HG03565 (cell line): ENCODE results near the gene NRCAM.
A peak's percentile ranks its signal among the peaks of the same experiment; 100 is the strongest.
"Not testable (repeated sequence)": the region's sequence is repeated elsewhere in the genome, so short reads cannot be mapped to it uniquely, and the experiment has no call there.

Experiments
- ATAC-seq: cut with Tn5 transposase; IDR thresholded peaks from one replicate; pipeline ENCODE4 v1.9.1; 2021; ENCODE audit warnings: mild to moderate bottlenecking, moderate library complexity; ENCODE audit not compliant: unreplicated experiment

NRCAM gene

DNA sequence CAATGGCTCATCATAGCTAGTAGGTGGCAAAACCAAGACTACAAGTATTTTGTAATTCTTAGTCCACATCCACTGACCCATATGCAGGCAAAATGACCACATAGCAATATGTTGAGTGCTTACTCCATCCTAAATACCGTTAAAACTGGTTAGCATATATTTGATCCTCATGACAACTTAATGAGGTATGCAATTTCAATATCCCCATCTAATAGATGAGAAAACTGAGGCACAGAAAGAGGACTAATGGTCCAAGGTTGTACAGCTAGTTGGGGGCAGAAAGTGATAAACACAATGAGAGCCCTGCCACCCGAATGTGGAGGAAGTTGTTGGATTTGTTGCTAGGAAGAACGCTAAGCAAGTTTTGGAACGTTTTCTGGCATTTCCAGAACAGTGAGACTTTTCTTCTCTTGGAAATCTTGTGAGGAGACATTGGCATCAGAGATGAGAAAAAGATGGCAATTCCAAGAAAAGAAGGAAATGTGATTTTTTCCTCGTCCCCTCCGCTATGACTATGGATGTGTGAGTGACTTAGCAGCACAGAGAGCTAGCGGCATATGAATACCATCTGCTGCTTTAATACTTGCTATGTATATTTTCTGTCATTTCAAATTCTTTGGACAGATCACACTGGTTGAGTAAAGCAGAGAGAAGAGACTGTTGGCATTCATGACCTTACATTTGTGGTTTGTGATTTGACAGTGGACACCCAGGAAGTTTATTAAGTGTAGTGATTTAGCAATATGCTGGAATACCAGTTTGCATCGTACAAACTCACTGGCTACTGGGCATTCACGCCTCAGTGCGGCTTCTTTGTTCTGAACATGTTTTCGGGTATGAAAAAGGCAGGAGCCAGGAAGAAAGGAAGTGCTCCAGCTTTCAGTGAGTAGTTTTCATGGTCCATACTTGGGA lies 51.5 kb downstream of the NRCAM start:
- ATAC-seq: no peak

DNA sequence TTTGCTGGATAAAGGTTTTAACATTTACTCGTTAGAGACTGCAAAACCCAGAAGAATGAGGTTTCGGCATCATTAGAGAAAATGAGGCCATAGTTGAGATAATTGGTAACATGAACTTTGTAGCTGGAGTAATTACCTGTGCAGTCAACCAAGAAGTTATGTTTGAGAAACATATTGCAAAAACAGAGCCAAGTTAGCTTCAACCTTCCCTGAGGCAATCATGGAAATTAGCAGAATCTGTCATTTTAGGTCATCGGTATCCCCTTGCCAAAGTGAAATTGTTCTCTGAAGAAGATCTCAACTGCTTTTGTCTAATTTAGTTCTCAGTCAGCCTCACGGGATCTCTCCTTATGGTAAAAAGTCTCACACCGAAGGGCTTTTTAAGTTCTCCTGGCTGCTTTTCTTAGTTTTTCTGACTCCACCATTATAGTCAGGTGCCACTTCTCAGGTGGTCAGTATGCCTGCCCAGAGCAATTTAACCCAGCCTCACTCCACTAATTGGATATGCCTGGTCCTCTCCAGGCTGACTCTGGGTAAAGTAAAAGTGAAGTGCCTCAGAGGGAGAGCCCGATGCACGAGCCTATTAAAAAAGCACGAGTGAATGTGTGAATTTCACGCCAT lies 52.5 kb downstream of the NRCAM start:
- no peak for ATAC-seq

DNA sequence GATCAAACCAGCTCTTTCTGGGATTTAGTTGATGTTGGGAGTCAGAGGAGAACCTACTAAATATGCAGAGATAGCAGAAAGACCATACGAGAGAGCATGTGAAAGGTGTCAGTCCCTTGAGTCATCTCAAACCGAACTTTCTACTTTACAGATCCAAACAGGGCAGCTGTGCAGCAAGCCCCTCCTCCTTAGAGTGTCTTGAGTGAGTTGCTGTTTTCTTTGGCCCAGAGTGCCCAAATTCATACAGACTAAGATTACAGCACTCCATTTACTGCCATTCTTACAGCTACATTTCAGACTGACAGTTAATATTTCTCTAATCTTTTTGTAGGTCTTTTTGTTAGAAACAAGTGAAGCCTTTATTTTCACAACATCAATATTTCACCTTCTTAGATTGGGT lies 53.4 kb downstream of the NRCAM start:
- ATAC-seq: peak; percentile 72

DNA sequence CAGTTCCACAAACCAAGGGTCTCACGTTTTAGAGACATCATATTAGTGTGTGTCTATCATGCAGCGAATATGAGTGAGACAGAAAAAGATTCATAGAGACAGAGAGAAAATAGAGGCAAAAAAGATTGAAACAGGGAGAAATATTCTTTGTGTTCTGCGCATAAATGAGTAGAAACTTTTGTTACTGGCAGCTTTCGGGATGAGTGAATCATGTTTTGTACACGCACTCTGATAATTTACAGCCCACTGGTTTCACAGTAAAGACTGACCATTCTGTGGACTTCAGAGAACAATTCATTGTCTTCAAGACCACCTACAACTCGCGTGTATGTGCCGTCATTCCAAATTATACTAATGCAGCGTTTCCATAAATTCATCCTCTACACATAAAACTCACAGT lies 60.2 kb downstream of the NRCAM start:
- ATAC-seq: no peak

DNA sequence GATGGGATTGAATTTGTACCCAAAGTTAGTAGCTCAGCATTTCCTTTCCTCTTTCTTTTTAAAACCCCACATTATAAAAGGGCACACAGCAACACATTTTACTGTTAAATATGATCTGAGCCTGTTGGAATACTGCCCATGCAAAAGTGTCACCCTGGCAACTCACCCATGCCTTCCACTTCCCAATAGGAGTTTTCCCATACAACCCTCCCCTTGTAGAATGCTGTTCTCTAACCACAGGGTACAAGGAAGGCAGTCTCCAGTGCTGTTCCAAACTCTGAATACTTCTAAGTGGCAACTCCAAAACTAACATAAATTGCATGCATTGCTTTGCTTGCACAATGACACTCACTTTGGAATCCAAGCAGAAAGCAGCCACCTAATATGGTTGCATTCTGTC lies 60.8 kb downstream of the NRCAM start:
- ATAC-seq: no peak

DNA sequence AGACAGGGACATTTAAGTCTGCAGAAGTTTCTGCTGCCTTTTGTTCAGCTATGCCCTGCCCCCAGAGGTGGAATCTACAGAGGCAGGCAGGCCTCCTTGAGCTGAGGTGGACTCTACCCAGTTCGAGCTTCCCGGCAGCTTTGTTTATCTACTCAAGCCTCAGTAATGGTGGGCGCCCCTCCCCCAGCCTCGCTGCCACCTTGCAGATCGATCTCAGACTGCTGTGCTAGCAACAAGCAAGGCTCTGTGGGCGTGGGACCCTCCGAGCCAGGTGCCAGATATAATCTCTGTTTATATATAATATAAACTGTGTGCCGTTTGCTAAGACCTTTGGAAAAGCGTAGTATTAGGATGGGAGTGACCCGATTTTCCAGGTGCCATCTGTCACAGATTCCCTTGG lies 63.1 kb downstream of the NRCAM start:
- not testable (repeated sequence) for ATAC-seq

DNA sequence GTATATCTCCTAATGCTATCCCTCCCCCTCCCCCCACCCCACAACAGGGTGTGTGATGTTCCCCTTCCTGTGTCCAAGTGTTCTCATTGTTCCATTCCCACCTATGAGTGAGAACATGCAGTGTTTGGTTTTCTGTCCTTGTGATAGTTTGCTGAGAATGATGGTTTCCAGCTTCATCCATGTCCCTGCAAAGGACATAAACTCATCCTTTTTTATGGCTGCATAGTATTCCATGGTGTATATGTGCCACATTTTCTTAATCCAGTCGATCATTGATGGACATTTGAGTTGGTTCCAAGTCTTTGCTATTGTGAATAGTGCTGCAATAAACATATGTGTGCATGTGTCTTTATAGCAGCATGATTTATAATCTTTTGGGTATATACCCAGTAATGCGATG lies 68.5 kb downstream of the NRCAM start:
- not testable (repeated sequence) for ATAC-seq

DNA sequence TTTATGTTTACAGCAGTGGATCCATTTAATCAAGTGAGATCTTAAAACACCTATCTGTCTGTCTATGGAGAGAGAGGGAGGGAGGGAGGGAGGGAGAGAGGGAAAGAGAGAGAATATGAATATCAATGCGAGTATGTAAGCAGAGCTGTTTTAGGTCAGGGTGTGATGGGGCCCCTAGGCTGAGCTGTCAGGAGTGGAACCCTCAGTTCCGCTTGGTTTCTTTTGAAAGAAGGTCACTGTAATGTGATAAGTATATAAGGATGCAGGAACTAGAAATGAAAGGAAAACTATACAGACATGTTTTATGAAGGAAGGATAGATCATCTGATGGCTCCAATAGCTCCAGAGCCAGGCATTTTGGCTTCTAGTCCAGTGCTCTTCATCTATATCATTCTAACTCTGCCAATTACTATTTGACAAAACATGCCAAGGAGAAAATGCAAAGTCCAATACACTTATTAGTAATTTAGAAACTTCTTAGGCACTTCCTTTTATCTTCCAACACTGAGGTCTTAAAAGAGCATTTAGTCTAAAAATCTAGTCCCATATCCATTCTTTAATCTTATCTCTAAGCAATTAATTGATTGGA lies 70.3 kb downstream of the NRCAM start:
- no peak for ATAC-seq

DNA sequence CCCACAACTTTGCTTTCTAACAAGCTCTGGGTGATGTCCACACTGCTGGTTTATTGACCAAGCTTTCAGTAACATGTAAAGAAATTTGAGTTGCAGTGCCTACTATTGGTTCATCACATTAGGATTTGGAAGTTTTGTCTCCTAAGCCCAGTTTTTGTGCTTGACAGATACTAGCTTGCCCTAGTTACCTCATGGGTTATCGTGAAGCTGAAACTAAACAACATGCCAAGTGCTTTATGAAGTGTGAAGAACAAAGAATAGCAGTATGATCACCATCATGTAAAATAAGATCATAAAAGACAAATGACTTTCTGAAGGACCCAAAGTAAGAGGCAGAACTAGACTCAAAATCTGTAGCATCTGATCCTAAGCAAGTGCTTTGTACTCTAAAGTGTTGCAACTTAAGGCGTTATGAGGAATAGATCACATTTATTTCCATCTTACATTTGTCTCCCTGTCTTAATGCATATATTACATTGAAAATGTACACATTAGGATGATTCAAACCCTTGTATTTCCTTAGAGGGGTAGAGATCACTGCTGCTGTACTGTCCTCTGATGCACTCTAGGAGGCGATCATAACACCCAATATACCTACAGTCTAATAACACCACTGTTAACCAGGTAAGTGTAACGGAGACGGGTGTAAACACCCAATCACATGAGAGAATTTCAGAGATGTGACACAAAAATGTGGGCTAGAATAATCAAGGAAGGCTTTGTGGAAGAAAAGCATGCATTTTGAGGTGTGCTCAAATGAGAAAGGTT lies 71.3 kb downstream of the NRCAM start:
- no peak for ATAC-seq

DNA sequence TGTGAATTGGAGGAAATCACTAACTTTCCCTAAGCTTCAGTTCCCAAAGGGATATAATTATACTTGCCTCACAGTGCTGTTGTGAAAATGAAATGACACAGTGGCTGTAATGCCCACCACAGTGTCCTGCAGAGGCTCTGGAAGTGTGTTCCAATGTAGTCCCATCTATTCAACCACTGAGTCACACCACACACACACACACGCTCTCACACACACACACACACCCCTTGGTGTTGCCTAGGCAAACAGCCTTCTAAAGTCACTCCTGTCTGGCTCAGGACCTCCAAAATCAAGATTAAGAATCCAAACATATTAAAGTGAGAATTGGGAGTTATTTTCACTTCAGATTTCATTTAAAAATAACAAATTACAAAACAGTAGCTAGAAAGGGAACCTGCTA lies 73.3 kb downstream of the NRCAM start:
- ATAC-seq: no peak

DNA sequence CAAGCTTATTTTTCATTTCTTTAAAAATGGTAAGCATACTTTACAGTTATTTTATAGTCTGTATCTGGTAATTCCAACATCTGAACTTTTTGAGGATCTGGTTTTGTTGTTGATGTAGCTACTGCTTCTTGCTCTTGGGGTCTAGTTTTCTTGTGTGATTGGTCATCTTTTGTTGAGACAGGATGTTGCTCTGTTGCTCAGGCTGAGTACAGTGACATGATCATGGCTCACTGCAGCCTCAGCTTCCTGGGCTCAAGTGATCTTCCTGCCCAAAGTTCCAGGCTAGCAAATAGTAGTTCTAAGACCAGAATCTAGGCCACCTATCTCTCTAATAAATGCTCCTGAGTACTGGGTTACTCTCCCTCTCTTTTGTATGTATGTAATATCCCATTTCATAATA lies 75.7 kb downstream of the NRCAM start:
- no peak for ATAC-seq

DNA sequence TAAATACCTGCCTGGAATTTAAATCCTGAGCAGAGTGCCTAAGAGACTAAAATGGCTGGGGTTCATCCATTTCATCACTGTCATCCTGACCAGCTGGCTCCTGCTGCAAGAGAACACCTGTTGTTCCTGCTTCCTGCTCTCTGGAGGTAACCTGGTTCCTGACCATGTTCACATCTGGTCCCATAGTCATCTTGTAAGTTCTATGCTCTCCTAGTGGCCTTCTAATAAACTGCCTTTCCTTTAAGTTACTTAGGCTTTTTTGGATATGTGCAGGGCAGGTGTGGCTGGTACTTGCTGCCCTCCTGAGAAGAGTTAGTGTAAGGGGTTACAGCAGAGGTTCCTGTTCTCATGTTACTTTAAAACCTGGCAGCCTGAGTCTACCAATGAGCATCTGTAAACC lies 80.0 kb downstream of the NRCAM start:
- no peak for ATAC-seq

DNA sequence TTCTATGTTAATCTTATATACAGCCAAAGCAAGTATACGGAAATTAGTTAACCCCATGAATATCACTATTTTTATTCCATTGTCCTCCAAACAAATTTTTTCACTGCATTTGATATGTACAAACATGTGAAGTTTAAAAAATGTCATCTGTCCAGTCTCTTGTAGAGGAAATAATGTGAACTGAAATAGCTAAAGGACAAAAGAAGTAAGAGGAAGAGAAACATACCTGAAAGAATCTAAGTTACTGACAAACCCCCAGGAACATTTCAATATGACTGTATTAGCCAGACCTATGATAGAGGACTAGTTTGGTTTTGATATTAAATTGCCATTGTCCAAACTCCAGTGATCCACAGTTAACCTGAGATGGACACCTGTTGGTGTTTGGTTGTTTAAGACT lies 80.6 kb downstream of the NRCAM start:
- no peak for ATAC-seq

DNA sequence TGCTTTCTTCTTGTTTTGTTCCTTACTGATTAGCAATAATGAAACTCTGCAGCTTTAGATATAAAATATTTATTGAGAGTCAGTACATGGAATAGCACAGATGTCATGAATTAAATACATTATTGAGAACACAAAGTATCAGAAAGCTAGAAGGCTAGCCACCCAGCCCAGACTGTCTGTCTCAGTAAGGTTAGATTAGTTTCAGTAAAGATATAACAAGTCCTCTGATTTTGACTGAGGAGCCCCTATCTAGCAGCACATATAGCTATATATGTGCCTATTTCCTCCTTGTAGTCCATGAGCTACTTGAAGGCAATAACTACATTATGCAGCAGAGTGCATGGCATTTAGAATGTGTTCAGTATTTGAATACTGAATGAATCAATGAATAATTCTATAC lies 81.3 kb downstream of the NRCAM start:
- no peak for ATAC-seq

DNA sequence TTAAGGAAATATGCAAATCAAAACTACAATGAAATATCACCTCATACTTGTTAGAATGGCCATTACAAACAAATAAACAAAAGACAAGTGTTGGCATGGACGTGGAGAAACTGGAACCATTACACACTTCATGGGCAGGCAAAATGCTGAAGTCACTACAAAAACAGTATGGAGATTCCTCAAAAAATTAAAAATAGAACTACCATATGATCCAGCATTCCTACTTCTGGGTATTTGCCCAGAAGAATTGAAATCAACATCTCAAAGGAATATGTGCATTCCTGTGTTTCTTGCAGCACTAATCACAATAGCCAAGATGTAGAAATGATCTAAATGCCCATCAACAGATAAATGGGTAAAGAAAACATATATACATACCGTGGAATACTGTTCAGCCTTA lies 83.6 kb downstream of the NRCAM start:
- no peak for ATAC-seq

DNA sequence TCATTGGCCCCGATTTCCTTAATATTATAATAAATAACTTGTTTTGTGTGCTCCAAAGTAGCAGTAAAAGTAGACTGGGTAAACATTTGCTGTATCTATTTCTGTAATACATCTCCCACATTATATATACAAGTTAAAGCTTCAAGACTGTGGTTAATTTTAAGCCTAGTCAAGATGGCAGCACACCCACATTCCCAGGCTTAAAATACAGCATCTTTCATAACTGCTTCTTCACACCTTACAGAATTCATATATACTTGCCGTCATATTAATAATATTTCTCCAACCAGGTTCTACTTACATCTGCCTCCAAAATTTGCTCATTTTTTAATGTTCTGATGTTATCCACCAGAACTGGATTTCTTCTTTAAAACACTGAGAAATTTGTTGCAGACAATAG lies 85.6 kb downstream of the NRCAM start:
- ATAC-seq: no peak

DNA sequence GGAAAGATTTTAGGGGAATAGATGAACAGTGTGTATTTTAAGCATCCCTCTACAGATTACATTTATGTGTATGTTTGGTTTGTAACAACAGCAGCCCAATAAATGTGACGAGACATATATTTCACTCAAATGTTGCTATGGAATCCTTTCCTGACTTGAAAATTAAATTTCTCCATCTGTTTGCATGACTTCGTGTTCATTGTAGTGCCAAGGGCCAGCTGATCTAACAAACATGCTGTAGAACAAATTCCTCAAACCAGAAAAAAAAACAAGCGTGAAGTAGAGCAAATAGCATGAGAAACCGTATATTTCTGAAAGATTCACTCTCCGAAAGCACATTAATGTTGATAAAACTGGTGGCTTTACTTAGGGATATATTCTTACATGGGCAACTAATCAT lies 87.8 kb downstream of the NRCAM start:
- no peak for ATAC-seq

DNA sequence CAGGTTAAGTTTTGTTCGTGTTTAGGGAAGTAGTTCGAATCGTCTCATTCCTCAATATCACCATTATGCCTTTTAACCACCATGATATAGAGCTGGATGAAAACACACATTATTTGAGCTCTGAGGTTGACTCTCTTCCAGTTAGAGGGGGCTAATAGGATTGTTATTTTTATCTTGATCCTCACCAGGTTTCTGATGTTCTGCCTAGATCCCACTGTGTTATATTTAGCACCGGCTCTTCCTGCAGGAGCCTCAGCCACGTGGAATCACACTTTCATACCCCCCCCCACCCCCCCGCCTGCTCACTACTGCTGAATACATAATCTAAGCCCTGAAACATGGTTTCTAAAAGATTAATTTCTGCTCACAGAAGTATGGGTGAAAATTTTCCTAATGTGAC lies 88.3 kb downstream of the NRCAM start:
- ATAC-seq: no peak

DNA sequence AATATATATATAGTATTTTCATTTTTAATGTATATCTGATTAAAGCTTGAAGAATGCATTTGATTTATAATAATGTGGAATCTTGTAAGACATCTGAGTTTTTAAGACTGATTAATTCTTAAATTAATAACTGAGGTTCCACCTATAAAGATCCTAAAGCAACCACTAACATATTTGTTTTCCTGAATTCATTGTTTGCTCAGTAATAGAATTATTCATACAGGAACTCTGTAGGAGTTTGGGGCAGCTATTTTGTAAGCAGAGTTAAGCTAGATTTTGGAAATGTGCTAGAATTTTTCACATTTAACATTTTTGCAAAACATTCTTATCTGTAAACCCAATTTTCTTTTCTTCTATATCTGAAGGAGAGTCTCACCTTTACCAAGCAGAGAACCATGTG lies 88.9 kb downstream of the NRCAM start:
- no peak for ATAC-seq

DNA sequence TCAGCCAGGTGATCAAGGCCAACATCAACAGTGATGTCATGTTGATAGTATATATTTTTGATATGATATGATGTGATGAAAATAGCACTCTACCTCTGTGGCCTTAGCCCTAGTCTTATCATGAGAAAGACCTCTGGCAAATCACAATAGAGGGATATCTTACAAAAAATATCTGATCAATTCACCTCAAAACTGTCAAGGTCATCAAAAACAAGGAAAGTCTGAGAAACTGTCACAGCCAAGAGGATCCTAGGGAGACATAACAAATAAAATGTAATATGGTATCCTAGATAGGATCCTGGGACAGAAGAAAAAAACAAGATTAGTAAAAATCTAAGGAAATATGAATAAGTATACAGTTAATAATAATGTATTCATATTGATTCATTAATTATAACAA lies 92.6 kb downstream of the NRCAM start:
- no peak for ATAC-seq

DNA sequence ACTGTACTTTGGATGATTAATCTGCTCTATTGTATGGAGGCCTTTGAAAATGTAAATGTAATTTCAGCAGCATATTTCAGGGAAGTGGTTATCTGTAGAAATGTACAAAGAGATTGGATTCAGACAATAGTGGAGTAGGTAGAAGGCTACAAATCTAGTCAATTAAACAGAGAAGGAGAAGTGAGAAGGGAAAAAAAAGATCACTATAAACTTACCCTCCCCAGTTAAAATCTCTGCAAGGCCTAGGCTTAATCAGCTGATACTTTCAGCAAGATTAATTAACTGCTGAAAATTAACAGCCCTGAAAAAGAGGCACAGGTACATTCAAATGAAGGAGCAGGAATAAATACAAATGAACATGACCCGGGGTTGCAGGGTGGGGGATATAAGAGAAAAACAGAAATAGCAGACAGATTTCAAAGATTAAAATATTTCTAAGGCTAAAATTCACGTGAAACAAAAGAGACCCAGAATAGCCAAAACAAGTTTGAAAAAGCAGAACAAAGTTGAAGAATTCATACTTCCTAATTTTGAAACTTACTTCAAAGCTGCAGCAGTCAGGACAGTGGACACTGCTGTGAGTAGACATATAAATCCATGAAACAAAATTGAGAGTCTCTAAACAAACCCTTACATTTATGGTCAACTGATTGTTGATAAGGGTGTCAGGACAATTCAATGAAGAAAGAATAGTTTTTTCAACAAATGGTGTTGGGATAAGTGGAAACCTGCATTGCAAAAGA lies 96.0 kb downstream of the NRCAM start:
- ATAC-seq: no peak
